NK-92 (cell line): ENCODE results near the gene SYNE3.
A peak's percentile ranks its signal among the peaks of the same experiment; 100 is the strongest.

Experiments used
- DNase-seq: peaks from one replicate; lab custom pipeline; 2025; ENCODE audit not compliant: unreplicated experiment; lab: John Stamatoyannopoulos, UW

The SYNE3 gene

GRCh38 chr14:95540236-95540855 lies 23.9 kb upstream of the SYNE3 start:
- DNase-seq: no peak

DNA sequence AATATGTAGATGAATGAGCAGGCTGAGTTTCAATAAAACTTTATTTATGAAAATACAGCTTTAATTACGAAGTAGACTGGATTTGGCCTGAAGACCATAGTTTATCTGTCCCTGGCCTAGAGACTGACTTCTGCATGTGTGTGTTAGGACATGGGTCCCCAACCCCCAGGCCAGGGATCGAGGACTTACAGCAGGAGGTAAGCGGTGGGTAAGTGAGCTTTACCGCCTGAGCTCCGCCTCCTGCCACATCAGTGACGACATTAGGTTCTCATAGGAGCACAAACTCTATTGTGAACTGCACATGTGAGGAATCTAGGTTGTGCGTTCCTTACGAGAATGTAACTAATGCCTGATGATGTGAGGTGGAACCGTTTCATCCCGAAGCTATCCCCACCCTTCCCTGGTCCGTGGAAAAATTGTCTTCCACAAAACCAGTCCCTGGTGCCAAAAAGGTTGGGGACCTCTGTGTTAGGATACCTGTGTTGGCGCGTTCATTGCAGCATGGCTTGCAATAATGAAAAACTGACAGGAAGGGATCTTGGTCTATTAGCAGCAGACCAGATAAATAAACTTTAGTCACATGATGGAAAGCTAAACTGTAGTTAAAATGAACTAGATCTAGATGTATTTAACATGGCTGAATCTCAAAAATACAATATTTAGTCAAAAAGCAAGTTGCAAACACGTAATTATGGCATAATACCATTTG lies 22.5 kb upstream of the SYNE3 start:
- no peak for DNase-seq

- no peak for DNase-seq
Measured at GRCh38 chr14:95537298-95538089, 21.0 kb upstream of the SYNE3 start.

DNA sequence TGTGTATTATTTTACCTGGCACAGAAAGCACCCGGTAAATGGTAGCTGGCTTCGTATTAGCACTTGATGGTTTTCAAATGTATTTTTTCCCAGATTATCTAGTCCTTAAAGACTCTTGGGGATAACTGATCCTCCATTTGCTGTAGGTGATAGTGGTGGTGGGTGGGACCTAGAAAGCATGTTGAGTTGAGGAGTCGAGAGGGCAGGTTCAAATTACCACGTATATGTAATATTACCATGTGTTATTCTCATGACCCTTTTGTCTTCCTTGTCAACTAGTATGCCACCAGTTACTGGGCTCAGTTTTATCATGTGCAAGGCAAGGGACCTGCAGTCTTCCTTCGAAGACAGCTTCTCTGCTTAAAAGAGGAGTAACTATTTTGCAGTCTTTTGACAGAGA lies 20.2 kb upstream of the SYNE3 start:
- DNase-seq: no peak

DNA sequence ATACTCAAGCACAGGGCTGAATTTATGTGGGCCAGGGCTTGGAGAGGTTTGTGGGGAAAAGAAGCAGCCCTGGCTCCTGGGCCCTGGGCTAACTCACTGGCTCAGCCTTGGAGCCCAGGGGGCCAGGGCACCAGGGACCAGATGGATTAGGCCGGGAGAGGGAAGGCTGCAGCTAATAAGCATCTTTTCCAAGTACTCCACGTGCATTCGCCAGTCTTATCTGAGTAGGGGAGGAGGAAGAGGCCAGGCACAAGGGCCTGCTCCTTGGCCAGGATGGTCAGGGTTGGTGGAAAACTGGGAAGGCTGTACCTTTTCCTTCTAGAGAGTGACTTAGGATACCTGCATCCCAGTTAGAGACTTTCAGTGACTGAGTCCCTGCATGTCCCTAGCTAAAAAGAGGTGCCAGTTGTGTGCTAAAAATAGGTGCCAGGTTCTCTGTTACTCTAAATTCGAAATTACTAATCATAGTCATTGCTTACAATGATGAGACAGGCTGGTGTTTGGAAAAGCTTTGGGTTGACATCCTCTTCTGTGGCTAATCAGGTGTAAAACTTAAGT lies 19.7 kb upstream of the SYNE3 start:
- no peak for DNase-seq

DNA sequence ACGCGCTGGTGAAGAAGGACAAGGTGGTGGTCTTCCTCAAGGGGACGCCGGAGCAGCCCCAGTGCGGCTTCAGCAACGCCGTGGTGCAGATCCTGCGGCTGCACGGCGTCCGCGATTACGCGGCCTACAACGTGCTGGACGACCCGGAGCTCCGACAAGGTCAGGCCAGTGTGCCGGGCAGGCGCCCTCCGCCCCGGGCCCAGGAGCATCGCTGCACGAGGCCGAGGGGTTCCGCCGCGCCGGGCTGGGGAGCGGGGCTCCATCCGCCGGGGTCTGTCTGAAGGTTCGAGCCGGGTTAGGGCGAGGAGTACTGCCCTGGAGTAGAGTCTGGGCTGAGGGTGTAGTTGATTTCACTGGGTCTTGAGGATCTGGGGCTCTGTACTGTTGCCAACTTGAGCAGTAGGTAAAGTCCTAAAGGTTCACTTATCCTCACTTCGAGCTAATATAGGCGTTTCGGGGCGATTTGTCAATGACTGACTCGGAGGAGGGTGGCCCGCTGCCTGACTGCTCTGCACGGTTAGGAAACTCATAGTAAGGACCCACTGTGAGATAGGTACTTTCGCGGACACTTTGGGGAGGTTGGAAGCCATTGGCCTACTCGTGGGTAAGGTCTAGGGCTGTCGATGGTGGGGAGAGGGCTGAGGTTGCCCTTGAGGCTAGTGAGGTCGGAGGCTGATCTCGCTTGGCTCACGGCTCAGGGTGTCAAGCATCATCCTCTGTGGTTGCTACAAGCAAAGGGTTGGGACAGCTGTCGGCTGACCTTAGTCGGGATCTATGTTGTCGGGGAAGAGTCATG lies 19.0 kb upstream of the SYNE3 start:
- DNase-seq: no peak

DNA sequence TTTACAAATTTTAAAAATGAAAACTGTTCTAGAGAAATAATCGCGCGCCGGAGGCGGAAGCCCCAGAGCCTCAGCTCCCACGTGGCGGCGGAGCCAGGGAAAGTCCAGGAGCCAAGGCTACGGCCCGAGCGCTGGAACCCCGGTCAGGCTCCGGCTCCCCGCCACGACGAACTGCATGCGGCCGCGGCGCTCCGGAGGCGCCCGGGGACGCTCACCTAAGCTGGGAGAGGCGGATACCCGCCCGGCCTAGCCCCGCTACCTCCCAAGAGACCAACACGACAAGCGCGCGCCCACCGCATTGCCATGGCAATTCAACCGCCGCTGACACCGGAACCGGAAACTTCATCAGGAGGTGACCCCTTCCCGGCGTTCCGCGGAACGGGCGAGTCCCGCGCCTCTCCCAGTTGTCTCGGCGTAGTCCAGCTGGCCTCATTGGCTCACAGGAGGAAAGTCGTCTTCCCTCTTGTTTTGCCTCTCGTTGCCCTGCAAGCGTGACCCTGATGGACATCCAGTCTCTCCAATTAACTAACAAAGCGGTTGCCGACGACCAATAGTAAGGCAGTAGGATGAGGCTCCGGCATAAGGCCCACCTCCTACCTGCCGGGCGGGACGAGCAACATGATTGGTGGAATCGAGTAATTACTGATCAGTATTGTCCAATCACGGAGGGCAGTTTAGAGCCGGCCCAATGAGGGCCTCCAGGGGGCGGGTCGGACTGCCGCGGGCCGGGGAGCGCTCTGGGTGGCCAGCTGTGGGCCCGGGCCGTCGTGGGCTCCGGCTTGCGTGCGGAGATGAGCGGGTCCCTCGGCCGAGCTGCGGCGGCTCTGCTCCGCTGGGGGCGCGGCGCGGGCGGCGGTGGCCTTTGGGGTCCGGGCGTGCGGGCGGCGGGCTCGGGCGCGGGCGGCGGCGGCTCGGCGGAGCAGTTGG lies 18.1 kb upstream of the SYNE3 start, which contains the start of gene GLRX5:
TSS of gene GLRX5 (plus strand) at position 752 of the 927 bp plus-strand sequence. CDS start at position 792, 40 bp downstream.
- peak; percentile 95 for DNase-seq

DNA sequence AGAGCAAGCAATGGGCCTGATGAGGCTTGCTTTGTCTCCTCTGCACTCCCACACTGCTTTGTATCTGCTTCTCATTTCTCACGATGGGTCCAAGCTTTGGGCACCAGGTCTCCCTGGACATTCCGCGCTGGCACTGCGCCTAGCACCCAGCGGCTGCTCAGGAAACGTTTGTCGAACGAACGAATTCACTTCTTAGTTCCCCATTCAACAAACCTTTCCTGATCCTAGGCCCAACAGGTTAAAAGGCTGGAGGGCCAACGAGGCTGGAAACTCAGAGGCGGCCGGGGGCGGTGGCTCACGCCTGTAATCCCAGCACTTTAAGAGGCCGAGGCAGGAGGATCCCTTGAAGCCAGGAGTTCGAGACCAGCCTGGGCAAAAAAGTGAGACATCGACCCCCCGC lies 17.4 kb upstream of the SYNE3 start:
- DNase-seq: no peak

GRCh38 chr14:95533391-95533821 lies 17.0 kb upstream of the SYNE3 start:
- no peak for DNase-seq

DNA sequence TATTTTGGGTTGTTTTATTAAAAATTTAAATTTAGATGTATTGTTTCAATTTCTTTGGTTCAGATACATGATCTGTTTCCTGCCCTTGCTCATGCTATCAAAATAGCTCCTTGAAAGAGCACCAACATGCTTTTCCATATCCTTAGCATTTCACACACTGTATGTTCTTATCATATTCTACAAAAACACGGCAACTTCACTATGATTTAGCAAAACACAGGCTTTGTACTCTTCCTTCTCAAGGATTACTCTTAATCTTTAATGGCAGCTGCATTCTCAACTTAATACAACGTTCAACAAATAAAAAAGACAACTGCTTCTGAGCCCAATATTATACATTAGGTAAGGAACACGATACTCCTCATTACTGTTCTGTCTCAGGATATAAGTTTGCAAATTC lies 15.5 kb upstream of the SYNE3 start:
- DNase-seq: no peak

DNA sequence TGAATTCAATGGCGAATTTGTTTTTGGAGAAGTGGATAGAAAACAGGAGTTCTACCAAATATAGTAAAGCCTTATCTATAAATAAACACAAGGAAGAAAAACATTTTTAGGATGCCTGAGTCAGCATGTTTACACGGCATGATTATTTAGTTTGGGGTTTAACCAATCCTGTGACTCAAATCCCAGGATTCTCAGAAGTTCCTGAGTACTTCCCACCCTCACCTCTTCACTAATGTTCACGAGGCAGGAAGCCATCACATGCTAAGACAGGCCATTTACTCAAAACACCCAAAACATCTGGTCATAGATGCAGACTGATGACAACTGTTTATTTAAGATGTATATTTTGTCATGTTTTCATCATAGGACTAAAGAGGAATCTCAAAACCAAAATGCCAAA lies 15.0 kb upstream of the SYNE3 start:
- DNase-seq: no peak

DNA sequence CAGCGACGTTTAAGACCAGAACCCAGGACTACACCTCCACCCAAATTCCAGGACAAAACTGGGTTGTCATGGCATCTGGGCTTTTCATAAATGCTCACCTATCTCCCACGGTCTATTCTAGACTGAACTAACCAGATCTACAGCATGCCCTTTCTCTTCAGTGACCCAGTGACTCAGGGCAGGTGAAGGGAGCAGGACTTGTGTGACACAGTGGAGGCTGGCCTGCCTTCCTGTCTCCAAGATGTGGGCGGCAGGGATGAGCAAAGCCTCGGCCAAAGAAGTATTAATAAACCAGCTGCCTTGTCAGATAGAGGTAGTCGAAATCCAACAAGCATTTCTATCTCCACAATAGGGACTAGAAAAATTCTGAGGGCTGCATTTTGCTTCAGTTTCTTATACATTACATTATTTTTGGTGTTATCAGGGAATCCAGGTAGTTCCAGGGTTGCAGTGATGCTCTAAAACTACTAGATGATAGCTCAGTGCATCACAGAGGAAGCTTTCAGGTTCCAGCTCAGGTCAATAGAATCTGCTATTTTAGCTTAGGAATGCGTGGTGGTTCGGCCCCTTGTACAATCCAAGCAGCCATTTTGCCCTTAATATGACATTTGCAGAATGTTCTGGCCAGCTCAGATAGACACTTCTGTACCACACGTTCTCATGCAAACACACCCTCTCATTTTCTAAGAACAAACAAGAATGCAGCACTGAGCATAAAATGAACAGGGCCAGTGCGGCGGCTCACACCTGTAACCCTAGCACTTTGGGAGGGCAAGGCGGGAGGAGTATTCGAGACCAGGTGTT lies 14.2 kb upstream of the SYNE3 start:
- DNase-seq: no peak

GRCh38 chr14:95529216-95529615 lies 12.8 kb upstream of the SYNE3 start:
- no peak for DNase-seq

DNA sequence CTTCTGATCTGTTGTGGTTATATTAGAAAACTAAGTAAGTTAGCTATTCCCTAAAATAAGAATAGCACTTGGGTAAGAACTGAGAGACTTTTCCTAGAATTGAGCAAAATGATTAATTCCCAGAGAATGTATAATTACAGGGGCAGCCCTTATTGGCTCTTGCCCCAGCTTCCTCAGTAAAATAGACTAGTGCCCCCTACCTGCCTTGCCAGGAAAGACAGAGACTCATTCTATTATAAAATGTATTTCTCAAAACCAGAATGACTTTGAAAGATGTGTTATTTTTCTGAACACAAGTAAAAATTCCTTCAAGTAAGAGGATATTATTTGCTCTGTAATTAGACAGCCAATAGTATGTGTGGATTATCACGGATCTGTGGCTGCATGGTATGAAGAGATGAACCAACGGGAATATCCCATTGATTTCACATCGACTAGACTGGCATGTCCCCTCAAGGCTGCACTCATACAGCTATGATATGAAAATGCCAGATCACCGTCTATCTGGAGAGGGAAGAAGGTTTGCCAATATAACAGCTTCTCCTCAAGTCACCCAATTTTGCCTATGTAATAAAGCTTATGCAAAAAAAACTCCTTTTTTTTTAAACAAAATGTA lies 11.0 kb upstream of the SYNE3 start:
- DNase-seq: no peak

GRCh38 chr14:95526483-95527386 lies 10.3 kb upstream of the SYNE3 start:
- no peak for DNase-seq

DNA sequence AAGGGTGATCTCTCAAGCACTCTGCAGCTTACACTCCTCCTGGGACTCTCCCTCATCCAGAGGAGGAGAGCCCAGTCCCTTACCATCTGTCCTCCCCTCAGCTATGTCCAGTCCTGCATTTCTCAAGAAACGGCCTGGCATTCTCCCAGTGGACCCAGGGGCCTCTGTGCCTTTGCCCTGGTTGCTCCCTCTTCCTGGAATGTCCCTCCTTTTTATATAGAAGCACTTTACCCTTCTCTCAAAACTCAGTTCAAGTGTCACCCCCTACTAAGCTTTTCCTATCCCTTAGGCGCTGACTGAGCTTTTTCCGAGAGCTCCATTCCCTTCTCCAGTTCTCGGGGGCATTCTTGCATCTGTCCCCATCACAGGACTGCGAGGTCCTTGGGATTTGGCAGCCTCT lies 9.5 kb upstream of the SYNE3 start:
- no peak for DNase-seq

- DNase-seq: no peak
Measured at GRCh38 chr14:95524706-95525512, 8.5 kb upstream of the SYNE3 start.
